Measurements from ENCODE around the gene JAZF1.

The JAZF1 gene

GRCh38 chr7:28102797-28103196 lies 77.8 kb downstream of the JAZF1 start:
- no peak for DNase-seq

DNA sequence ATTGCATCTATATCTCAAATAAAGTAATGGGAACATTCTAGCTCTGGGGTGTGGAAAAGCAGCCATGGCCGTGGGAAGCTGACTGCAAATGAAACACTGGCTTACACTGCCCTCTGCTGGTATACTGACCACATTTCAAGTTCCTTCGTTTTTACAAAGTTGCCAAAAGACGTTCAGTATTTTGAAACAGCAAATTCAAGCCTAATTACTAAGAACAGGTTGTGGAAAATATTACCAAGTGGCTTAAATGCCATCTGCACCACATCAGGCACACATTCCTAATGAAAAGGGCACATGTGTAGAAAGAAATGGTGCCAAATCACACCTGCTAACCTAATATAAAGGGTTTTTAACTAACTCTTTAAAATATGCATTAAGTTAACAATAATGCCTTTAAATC lies 83.9 kb downstream of the JAZF1 start:
- DNase-seq, result no peak

DNA sequence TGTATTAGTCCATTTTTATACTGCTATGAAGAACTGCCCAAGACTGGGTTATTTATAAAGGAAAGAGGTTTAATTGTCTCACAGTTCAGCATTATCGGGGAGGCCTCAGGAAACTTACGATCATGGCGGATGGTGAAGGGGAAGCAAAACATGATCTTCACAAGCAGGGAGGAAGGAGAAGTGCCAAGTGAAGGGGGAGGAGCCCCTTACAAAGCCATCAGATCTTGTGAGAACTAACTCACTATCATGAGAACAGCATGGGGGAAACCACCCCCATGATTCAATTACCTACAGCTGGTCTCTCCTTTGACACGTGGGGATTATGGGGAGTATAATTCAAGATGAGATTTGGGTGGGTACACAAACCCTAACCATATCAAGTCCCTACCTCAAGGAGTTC lies 85.4 kb downstream of the JAZF1 start:
- no peak for DNase-seq

GRCh38 chr7:28093623-28094232 lies 86.9 kb downstream of the JAZF1 start:
- DNase-seq, result no peak

- DNase-seq, result no peak
Measured at GRCh38 chr7:28091190-28091589, 89.4 kb downstream of the JAZF1 start.

- no peak for DNase-seq
Measured at GRCh38 chr7:28088901-28089714, 91.5 kb downstream of the JAZF1 start.

GRCh38 chr7:28088032-28088431 lies 92.6 kb downstream of the JAZF1 start:
- no peak for DNase-seq

DNA sequence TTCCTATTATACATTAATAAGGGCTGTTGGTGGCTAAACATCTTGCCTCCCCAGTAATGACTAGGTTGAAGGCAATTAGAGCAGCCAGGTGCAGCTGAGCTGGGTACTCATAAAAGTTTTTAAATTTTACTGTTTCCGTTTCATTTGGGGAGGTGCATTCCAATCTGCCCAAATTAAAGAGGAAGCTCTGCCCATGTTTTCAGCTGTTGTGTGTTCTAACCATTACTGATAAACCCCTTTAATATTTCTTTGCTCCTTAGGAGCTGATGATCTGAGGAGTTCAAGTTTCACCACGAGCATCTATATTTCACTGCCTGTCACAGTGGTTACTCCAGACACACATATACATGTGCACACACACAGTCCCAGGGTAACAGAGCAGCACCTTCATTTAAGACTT lies 94.4 kb downstream of the JAZF1 start:
- DNase-seq, result no peak

DNA sequence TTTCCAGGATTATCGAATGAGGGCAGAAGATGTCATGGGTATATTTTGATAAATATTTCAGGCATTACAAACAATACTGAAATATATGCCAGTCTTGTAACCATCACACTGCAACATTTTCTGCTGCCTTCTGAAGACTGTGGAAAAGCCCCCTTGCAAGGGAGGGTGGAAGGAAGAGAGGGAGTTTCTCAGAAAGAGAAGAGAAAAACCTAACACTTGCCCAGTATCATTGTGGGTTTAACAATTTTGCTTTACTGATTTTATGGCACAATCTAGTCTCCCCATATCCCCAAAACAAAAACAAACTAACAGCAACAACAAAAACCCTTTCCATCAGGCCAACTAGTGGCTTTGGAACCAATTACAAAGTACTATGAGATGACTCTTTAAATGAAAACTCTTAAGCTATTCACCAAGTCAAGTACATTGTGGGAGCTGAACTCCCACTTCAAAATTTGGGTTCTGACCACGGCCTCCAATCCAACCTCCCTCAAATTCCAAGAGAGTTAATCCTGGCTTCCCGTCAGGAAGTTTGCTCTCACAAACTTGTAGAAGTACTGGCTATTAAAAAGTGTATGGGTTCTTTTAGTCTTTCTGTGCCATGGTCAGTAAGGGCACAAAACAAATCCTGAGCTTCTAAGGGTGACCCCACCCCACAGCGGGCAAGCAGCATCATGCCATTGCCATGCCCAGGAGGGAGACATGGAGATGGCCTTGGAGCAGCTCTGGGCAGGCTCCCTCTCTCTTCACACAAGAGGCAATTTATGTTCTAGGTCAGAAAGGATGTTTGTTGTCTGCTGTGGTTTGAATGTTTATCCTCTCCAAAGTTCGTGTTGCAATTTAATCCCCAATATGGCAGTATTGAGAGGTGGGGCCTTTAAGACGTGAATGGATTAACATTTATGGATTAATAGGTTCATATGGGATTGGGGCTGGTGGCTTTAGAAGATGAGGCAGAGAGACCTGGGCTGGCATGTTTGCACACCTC lies 96.3 kb downstream of the JAZF1 start:
- no peak for DNase-seq

GRCh38 chr7:28083164-28083997 lies 97.2 kb downstream of the JAZF1 start:
- DNase-seq, result no peak

DNA sequence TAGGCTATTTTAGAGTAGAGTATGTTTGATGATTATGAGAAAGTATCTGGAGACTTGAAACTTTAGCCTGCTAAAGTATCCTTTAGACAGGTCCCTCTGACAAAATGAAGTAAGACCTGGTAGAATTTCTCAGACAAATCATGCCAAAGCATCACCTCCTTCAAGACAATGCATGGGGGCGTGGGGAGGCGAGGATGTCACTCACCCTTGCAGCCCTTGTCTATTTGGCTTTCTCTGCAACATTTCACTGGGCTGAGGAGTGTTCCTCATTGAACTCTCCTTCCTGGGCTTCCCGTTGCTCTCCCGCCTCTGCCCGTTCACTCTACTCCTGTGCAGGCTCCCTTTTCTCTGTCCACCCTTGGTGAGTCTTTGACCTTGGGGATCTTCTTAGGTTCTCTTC lies 98.5 kb downstream of the JAZF1 start:
- no peak for DNase-seq

DNA sequence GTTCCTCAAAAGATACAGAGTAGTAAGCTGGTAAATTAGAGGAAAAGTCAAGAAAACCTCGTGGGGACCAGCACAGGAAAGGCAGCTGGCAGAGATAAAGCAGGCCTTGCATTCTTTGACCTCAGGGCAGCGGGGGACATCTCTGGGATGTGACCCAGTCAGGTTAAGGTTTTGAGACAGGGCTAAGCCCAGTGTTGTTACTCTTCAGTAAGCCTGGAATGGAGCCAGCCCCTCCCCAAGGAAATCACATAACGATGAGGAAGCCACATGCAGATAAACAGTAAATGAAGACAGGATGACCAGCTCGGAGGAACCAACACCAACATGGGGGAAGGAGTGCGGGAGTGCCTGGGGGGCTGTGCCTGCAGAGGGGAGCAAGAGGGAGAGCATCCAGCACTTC lies 99.6 kb downstream of the JAZF1 start:
- no peak for DNase-seq

DNA sequence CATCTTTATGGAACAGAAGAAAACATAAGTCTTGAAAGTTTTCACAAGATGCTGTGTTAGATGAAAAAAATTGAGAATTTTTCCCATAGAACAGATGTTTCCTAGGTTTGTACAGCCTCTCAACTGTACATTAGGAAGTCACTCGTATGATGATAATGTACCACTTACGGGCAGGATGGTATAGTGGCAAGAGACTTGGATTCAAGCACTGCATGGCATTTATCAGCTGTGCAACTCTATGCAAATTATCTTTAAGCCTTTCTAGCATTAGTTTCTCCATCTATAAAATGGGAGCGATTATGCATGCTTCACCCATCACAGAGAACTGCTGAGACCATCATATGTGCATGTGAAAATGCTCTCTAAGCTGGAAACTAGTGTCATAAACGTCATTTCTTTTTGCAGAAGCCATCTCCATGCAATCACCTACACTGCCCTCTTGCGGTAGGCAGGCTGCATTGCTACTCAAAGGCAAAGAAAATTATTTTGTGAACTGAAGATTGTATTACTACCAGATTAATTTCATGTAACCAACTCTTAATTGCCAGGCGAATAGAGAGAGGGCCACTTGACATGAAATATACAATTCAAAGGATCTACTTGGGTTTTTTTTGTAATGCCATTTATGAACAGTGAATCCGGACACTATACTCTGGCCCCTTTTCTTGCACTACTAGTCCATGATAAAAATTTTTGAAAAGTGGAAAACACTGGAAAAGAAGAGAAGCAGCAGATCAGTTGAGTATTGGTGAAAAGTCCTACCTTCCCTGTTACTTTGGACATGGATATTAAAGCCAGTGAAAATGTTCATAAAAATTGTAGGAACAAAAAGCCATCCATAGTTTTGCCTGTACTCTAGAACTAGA lies 102.3 kb downstream of the JAZF1 start:
- DNase-seq, result no peak

GRCh38 chr7:28077616-28078015 lies 103.0 kb downstream of the JAZF1 start:
- DNase-seq, result no peak

GRCh38 chr7:28076423-28077200 lies 104.0 kb downstream of the JAZF1 start:
- DNase-seq, result no peak

- no peak for DNase-seq
Measured at GRCh38 chr7:28075674-28076358, 104.8 kb downstream of the JAZF1 start.

DNA sequence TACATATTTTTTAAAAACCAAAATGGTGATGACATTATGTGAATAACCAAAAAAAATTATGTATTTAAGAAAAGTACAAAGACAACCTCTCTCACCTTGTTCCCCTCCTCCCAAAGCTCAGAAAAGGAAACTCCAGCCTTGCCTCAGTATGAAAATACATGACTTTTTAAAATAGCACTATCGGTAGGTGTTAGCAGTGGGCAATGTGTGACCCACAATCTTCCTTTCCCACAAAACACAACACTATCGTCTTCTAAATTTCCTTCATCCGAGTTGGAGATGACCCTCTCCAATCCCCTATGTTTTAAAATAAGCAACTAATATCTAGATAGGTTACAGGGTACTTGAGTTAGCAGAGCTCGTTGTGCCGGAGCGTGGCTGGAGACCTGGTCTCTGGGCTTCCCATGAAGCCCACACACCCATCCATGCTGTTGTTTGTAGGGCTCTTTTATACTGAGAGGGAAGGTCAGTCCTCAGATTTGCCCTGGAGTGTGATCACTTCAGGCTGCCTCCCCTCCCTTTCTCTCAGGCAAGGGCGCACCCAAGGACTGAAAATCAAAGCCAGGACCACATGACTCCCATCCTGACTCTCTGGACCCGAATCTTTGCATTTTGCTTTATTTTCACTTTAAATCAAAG lies 107.6 kb downstream of the JAZF1 start:
- no peak for DNase-seq

DNA sequence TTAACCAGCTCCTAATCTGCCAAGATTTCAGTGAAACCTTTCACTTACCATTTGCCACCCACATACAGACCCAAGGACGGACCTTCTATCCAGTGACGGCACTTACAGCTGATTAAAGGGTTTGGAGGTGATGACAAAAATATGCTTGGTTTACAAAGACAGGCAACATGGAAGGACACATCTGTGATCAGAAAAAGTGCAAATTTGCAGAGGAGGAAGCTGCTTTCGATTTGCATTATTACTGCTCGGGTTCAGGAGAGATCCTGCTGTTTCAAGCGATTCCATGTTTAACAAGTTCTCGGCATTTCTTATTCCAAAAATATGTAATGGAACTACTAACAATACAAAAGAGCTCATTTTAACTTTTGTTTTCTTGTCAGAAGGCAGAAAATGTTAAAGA lies 109.0 kb downstream of the JAZF1 start:
- DNase-seq, result no peak

DNA sequence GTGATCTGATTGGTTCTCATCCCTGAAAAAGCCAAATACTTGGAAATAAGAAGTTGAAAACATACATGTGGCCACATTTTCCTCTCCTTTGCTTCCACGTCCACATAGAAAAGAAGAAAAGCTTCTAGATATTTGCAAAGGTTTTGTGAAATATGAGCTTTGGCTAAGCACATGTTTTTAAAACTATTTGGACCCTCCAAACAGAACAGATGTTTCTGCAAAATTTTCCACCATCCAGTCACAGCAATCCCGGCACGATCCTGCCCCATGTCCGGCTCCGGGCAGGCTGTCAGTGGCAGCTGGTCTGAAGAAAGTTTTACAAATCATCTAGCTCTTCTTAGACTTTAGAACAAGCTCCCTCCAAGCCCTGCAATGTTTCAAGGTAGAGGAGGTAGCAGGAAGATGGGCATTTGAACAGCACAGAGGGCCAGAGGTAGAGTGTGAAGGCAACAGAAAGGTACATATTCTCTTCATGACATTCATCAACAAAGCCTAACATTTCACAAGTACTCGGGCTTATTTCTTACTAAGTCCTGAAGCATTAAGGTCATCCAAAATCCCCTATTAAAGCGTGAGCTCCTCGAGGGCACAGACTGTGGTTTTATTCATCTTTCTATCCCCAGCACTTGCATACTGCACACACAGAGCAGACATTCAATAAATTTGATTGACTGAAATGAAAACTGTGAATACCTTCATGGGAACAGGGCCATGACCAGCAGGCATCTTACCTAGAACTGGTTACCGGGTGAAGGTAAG lies 110.1 kb downstream of the JAZF1 start:
- DNase-seq, result no peak

Data from activated gamma-delta T cell (primary cell).